ENCODE measurements around the gene MAN1B1.
"Not testable (repeated sequence)": the region's sequence is repeated elsewhere in the genome, so short reads cannot be mapped to it uniquely, and the experiment has no call there.

The MAN1B1 gene

GRCh38 chr9:137112564-137113384 lies 26.0 kb downstream of the MAN1B1 start:
- DNase-seq = no peak

- peak; percentile 55 for DNase-seq
Measured at GRCh38 chr9:137113385-137114159, 26.8 kb downstream of the MAN1B1 start.

DNA sequence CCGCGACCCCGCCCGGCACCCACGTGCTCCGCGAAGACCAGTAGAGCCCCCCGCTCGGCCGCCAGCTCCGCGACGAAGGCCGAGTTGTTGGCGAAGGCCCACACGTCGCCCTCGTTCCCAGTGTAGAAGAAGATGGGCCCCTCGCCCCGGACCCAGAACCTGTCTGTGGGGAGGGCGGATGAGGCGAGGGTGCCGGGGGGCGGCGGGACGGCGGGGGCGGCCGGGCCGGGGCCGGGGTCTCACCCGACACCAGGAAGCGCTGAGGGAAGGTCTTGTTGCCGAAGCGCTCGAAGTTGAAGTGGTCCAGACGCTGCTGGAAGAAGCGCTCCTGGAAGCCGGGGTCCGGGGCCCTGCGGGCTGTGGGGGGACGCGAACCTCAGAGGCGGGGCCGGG lies 27.4 kb downstream of the MAN1B1 start:
- no peak for DNase-seq

- DNase-seq = peak; percentile 88
Measured at GRCh38 chr9:137114613-137115393, 28.0 kb downstream of the MAN1B1 start, which contains the start of gene DPP7. TSS of gene DPP7 (minus strand) at chr9:137114733. CDS start at chr9:137114713, 20 bp downstream.

DNA sequence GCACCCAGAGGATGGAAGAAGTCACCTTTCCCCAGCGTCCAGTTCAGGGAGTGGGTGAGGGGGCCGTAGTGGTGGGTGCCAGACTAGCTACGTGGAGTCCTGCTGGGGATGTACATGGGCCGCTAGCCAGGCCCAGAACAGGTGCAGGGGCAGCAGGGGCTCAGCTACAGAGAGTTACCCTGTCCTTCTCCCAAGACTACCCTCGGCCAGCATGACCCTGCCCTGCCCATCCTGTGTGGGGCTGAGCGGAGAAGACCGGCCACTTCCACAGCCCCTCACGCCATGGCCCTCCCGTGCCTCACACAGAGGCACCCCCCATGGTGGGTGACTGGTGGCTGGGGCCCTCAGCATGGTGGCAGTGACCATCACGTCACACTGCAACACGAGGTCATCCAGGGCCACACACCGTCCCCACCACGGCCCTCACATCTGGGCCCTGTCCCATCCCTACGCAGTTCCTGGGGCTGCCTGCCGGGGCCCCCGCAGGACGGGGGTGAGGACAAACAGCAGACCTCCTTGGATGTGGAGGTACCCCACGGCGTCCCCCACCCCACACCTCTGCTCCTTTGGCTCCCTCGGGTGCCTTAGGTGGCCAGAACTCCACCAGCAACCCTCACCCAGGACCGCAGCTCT lies 28.7 kb downstream of the MAN1B1 start:
- DNase-seq = no peak

GRCh38 chr9:137116027-137116507 lies 29.3 kb downstream of the MAN1B1 start:
- no peak for DNase-seq

DNA sequence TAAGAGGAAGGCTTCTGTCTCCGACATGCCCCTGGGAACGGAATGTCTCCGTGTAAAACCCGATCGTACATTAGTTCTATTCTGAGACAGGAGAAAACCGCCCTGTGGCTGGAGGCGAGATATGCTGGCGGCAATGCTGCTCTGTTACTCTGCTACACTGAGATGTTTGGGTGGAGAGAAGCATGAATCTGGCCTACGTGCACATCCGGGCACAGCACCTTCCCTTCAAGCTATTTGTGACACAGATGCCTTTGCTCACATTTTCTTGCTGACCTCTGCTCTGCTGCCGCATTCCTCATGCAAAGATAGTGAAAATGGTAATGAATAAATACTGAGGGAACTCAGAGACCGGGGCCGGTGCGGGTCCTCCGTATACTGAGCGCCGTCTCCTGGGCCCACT lies 29.9 kb downstream of the MAN1B1 start:
- no peak for DNase-seq

- DNase-seq = no peak
Measured at GRCh38 chr9:137117269-137117731, 30.5 kb downstream of the MAN1B1 start.

GRCh38 chr9:137118092-137118603 lies 31.4 kb downstream of the MAN1B1 start:
- DNase-seq = not testable (repeated sequence)

- not testable (repeated sequence) for DNase-seq
Measured at GRCh38 chr9:137121927-137122795, 35.4 kb downstream of the MAN1B1 start.

- not testable (repeated sequence) for DNase-seq
Measured at GRCh38 chr9:137122796-137123467, 36.1 kb downstream of the MAN1B1 start.

DNA sequence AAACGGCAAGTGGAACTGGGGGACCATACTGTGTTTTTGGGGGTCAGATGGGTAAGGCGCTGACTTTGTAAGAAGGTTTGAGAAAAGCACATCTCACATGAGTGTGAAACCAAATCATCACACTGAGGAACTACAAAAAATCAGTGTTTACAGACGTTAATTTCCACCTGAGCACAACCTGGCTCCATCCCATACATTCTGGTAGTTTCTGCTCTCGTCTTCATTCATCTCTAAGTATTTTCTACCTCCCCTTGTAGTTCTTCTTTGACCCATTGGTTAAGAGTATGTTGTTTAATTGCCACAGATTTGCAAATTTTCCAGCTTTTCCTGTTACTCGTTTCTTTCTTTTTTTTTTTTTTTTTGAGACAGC lies 36.7 kb downstream of the MAN1B1 start:
- DNase-seq = no peak

- DNase-seq = not testable (repeated sequence)
Measured at GRCh38 chr9:137123952-137124462, 37.2 kb downstream of the MAN1B1 start.

GRCh38 chr9:137126786-137127185 lies 40.0 kb downstream of the MAN1B1 start:
- no peak for DNase-seq

- peak; percentile 56 for DNase-seq
Measured at GRCh38 chr9:137127301-137128157, 40.7 kb downstream of the MAN1B1 start.

GRCh38 chr9:137128158-137128861 lies 41.5 kb downstream of the MAN1B1 start:
- DNase-seq = peak; percentile 55

DNA sequence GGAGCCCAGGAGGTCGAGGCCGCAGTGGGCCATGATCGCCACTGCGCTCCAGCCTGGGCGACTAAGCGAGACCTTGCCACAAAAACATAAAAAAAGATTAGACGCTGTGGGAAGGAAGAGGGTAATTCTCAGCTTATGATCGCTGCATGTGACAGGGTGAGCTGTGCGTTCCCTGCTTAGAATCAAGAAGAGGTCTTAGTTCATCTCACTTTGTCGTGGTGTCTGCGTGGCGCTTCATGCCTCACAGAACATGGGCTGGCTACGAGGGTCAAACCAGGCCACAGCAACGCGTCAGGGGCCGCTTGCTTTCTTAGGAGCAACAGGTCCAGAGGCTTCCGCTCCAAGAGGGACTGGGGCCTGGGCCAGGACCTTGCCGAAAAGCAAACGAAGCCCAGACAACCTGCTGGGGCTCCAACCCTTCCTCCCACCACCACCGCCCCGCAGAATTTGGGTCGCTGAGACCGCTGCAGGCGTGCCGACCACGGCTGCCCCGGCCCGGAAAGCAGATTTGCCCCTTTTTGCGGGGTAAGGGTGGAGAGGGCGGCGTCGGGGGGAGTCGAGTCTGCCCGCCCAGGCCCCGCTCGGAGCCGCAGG lies 42.2 kb downstream of the MAN1B1 start:
- no peak for DNase-seq

Data from stimulated activated CD4-positive, alpha-beta T cell treated with anti-CD3 and anti-CD28 coated beads, Interleukin-15, amount 100 ng/mL, for 24 hours (primary cell).